GM10248 (cell line): ENCODE data around the gene CCSAP.
"Not testable (repeated sequence)": the region's sequence is repeated elsewhere in the genome, so short reads cannot be mapped to it uniquely, and the experiment has no call there.

Source experiments
- CTCF ChIA-PET: fragments of 300-600 bp; sonication (Branson Sonifier 250); formaldehyde crosslinking; extraction: SDS; loops from one replicate; lab custom pipeline; 2021; ENCODE audit warnings: antibody characterized with exemption; lab: Yijun Ruan, JAX
- POLR2A ChIA-PET: fragments of 350-650 bp; sonication (Branson Sonifier 250); formaldehyde crosslinking; extraction: SDS; loops from one replicate; lab custom pipeline; 2020; ENCODE audit warnings: antibody characterized with exemption; lab: Yijun Ruan, JAX
- DNase-seq: peaks from one replicate; pipeline ENCODE4 v3.0.0; 2012; ENCODE audit errors: extremely low spot score
- TF ChIP-seq, protein P1 (sequence below): IDR thresholded peaks from 2 replicates; pipeline ENCODE4 v1.5.1; 2012; ENCODE audit warnings: mild to moderate bottlenecking, low read depth; ENCODE audit errors: extremely low read depth, missing control alignments, control extremely low read depth

CCSAP gene

DNA sequence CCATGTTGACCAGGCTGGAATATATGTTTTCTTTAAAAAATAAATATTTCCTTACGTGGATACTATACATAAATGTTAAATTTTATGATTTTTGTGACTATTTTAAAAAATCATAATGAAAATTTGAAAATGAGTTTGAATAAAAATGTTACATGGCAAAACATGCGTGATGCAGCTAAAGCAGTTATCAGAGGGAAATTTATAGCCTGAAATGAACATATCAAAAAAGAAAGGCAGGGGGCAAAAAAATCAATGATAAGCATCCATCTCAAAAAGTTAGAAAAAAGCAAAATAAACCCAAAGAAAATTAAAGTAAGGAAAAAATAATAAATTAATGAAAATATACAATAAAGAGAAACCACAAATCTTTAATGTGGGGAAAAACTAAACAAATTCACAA, 8.6 kb downstream of the CCSAP start:
- ChIA-PET POLR2A (no interaction called here), CTCF (interaction anchor here (1.3 to 1.4 kb wide), 2 partner anchors 11 to 141 kb away, joined by 3 to 4 read pairs; no protein-coding TSS in a partner anchor)
- TF ChIP-seq, protein P1, sequence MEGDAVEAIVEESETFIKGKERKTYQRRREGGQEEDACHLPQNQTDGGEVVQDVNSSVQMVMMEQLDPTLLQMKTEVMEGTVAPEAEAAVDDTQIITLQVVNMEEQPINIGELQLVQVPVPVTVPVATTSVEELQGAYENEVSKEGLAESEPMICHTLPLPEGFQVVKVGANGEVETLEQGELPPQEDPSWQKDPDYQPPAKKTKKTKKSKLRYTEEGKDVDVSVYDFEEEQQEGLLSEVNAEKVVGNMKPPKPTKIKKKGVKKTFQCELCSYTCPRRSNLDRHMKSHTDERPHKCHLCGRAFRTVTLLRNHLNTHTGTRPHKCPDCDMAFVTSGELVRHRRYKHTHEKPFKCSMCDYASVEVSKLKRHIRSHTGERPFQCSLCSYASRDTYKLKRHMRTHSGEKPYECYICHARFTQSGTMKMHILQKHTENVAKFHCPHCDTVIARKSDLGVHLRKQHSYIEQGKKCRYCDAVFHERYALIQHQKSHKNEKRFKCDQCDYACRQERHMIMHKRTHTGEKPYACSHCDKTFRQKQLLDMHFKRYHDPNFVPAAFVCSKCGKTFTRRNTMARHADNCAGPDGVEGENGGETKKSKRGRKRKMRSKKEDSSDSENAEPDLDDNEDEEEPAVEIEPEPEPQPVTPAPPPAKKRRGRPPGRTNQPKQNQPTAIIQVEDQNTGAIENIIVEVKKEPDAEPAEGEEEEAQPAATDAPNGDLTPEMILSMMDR: no peak
- no peak for DNase-seq

DNA sequence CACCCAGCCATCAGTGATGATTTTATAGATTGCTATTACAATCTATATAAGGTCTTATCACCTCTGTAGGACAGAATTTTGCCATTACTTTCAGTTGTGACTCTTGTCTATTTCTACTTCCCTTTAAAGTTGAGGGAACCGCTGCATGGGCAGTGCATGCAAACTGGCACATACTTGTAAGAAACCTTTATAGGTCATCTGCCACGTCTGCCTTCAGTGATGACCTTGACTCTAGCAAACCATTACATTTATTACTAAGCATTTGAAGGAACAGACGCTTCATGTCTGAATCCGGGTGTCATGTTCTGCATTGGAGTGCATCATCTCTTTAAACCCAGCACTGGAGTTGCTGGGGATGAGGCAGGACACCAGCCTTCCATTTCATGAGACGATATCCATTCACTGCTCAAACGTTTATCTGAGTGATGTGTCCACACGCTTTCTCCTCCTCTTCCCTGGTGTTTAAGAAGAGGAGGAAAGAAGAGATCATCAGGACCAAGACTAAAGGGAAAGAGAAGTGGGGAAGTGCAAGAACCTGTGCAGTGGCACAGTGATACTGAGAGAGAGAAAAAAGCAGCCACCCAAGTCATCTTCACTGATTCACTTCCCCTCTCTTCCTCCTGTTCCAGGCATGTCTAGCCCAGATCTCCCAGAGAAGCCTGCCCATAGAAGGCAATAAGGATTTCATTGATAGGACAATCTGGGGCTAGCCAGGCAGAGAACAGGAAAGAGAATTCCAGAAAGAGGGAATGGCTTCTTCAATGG, 14.1 kb downstream of the CCSAP start:
- TF ChIP-seq, protein P1: no peak
- DNase-seq: no peak
- ChIA-PET CTCF (no interaction called here), POLR2A (no interaction called here)

DNA sequence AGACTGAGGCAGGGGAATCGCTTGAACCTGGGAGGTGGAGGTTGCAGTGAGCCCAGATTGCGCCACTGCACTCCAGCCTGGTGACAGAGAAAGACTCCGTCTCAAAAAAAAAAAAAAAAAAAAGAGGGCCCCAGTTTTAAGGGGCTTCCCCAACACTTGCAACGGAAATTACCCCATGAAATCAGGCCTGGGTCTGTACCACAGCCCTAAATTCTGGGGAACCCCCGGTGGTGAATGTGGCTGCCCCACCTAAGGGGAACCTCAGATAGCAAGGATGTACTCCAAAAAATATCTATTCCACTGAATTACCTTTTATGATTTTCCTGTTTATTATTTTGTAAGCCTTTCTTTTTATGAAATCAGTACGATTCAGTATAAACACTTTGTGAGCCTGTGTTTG, 15.1 kb downstream of the CCSAP start:
- POLR2A ChIA-PET, CTCF ChIA-PET: not testable (repeated sequence)
- peak; percentile 33 for DNase-seq

DNA sequence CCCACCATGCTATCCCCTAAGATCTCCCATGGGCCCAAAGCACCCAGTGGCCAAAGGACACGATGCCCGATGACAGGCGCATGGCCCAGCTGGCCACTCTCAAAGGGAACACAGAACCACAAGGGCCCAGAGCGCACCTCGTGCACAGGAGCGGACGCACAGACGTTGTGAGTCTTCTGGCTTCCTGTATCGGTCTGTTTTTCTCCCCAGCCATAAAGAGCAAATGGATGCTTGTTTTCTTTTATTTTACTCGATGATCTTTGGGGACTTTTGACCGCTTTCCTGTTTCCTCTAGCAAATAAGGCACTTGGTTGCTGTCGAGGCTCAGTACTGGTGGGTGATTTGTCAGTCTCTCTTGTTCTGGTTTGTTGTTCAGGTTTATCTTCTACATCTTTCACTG, 16.2 kb downstream of the CCSAP start:
- POLR2A ChIA-PET: no interaction called here
- CTCF ChIA-PET: no interaction called here
- TF ChIP-seq, protein P1: no peak
- DNase-seq: no peak

DNA sequence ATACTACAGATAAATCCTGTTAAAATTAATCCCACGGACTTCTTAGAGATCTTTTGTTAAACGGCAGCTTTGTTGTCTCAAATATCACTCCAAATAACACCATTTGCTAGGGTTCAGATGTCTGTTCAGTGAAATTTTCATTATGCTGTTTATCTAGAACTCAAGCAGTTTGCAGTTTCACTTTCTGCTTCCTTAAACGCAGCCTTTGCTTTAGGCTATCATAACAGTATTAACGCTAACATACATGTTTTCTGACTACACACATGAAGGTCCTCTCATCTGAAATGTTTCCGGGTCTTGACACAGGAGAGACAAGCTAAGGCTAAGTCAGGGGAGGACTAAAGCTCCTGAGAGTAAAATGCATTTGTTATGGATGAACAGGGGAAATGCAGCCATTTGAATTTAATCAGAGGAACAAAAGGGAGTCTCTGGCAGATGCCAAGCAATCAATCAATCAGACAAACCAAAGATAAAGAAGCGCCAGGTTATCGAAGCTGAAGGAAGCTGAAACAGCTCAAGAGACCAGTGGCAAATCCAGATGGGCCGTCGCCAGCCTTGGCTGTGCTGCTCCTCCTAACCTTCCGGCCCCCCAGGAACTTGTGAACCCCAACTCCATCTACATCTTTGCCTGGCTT, 16.9 kb downstream of the CCSAP start:
- no peak for DNase-seq
- TF ChIP-seq, protein P1: no peak
- ChIA-PET POLR2A (no interaction called here), CTCF (interaction anchor here (0.8 to 1.8 kb wide), 2 partner anchors 10 to 12 kb away, joined by 3 to 8 read pairs; no protein-coding TSS in a partner anchor)

DNA sequence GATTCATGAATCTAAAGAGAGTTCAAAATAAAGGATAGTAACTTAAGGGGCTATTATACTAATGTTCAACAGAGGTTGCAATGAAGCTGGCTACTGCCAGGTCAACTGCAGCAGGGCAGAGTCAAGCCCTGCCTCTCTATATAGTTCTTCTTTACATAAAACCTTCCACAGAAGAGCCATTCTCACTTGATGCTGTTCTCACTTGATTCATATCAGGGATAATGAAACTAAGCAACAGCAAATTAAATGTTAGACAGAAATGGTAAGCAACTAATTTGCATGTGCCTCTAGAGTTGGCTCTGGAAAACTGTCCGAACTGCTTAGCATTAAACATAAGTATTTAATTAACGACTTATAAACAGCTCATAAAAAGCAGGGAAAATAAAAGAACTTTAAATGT, 17.4 kb downstream of the CCSAP start:
- CTCF ChIA-PET: interaction anchor here (0.8 to 1.8 kb wide), 2 partner anchors 11 to 12 kb away, joined by 3 to 8 read pairs; no protein-coding TSS in a partner anchor
- POLR2A ChIA-PET: no interaction called here
- TF ChIP-seq, protein P1: no peak
- DNase-seq: no peak
